ENCODE measurements around the gene LTBR. TPM values are rescaled to one million over a fixed set of nuclear protein-coding genes. Genes with fewer than 3 reads are reported as not detected.

LTBR gene
- total RNA-seq, 1 experiment from 2014 or later: 61.5 TPM

DNA sequence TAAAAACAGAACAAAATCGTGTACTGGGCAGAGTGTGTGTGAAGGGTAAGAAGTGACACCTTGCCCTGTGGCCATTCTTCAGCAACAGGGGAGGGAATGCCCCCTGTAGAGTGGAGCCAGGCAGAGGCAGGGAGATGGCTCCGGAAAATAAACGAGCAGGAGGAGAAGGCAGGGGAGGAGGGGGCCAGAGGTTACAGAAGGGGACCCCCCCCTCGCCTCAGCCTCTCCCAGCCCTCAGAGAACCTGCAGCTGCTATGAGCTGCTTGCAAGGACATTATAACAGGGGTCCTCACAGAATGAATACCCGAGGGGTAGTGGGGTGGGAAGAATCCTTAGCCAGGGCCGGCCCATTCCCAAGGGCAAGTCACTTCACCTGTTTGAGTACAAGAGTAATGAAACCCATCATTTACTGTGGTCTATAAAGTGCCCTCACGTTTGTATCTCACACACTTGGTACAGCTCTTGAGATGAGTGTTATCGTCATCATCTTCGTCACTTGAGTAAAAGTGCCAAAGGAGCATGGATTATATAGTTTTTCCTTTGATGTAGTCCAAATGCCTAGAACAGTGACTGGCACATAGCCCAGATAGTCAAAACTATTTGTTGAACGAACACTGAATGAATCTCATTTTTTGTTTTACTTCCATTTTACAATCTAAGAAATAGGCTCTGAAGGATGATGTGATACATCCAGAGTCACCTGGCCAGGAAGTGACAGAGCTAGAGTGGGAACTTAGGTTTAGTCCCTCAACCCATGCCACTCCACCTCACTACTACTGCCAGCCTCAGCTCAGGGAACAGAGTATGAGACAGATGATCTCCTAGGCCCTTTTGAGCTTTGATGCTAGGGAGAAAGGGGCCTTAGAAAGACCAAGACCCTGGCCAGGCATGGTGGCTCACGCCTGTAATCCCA is 23.1 kb upstream of the LTBR start:
- Histone ChIP-seq H3K9me3 (no peaks in the 10 kb centered on the region), H3K36me3 (no peaks in the 10 kb centered on the region), H3K27me3 (no peaks in the 10 kb centered on the region), H3K4me3 (no peak overlapping the region)
- no peak for DNase-seq

- Histone ChIP-seq H3K27me3 (no peaks in the 10 kb centered on the region), H3K36me3 (no peaks in the 10 kb centered on the region), H3K4me3 (no peak overlapping the region), H3K9me3 (no peaks in the 10 kb centered on the region)
- DNase-seq: peak; percentile 97
These were observed 22.1 kb upstream of the LTBR start for GRCh38 chr12:6361834-6362233.

GRCh38 chr12:6362403-6362802 is 21.6 kb upstream of the LTBR start:
- Histone ChIP-seq H3K9me3 (no peaks in the 10 kb centered on the region), H3K4me3 (no peak overlapping the region), H3K36me3 (no peaks in the 10 kb centered on the region), H3K27me3 (no peaks in the 10 kb centered on the region)
- DNase-seq: no peak

DNA sequence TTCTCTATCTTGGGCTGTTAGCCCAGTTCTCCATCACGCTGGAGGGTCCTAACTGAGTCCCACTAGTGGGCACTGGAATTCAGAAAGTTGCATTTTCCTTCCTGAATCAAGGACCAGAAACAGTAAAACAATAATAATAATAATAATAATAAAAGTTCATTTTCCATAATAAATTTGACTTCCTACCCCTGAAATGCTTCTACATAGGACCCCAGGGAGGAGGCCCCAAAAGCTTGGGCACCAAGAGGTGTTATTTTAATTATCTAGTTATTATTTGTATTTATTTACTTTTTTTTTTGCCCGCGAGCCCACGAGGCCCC is 21.0 kb upstream of the LTBR start:
- no peak for DNase-seq
- H3K27me3 ChIP-seq: no peaks in the 10 kb centered on the region
- H3K9me3 ChIP-seq: no peaks in the 10 kb centered on the region
- H3K4me3 ChIP-seq: no peak overlapping the region
- no peaks in the 10 kb centered on the region for H3K36me3 ChIP-seq

DNA sequence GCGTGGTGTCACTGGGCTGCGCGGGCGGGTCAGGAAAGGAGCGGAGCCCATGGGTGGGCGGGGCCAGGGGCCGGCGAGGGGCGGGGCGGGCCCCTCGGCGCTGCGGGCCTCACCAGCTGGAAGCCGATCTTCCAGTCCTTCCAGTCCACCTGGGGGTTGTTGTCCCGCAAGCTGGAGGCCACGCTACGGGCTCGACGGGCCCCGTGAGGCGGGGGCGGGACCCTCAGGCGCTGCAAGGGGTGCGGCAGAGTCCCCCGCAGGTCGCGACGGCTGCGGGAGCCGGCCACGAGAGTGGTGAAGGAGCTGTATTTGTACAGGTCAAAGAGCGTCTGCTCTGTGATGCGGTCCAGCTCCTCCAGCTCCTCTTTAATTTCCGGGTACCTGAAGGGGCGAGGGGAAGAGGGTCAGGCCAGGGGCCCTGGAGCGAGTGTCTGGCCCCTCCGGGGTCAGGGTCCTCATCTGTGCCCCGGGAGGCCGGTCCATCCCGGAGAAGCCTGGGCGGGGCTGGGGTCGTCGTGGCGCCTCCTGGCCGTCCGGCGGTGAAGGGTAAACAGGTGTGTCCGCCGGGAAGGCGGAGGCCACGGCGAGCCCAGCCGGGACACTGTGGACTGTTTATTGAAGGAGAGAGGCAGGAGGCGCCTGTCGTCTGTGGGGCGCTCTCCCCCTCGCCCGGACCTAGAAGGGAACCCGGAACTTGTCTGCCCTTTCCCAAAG is 20.5 kb upstream of the LTBR start:
- no peaks in the 10 kb centered on the region for H3K27me3 ChIP-seq
- DNase-seq: peak; percentile 52
- H3K4me3 ChIP-seq: no peak overlapping the region
- H3K9me3 ChIP-seq: no peaks in the 10 kb centered on the region
- no peaks in the 10 kb centered on the region for H3K36me3 ChIP-seq

DNA sequence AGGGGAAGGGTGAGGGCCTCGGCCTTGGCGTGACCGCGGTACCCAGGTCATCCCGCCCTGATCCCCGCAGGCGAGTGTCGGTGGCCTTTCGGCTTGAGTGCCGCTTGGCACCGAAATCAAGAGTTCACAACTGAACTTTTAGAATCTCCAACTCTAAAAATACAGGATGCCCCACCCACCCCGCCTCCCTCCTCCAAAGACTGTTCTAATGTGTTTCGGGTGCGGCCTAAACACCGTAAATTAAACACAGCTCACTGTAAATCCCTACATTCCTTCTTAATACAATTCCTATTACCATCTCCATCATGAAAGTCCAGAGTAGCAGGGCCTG is 20.0 kb upstream of the LTBR start:
- H3K4me3 ChIP-seq: no peak overlapping the region
- H3K27me3 ChIP-seq: no peaks in the 10 kb centered on the region
- no peaks in the 10 kb centered on the region for H3K36me3 ChIP-seq
- no peak for DNase-seq
- no peaks in the 10 kb centered on the region for H3K9me3 ChIP-seq

DNA sequence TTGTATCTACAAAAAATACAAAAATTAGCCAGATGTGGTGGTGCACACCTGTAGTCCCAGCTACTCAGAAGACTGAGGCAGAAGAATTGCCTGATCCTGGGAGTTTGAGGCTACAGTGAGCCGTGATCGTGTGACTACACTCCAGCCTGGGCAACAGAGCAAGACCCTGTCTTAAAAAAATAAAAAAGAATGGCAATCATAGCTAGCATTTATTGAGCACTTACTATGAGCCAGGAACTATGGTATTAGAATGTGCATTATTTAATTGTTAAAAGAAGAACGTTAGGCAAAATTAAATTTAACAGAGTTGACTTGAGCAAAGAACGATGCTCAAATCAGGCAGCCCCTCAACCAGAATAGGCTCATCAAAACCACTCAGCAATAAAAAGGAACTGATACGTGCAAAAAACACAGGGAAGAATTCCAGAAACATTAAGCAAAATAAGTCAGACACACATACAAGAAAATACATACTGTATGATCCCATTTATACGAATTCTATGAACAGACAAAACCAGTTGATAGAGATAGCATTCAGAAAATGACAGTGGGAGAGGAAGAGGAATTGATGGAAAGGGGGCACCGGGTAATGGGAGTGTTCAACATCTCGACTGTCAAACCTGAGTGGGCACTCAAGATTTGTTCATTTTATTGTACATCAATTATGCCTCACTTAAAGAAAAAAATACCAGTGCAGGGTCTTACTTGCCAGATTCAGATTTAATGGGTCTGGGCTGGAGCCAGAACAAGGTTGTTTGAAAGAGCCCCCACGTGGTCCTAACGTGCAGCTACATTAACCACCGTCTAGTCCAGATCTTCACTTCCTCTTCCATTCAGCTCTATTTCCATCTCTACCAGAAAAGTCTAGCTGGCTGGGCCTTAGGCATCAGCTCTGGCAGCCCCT is 16.6 kb upstream of the LTBR start:
- Histone ChIP-seq H3K36me3 (no peaks in the 10 kb centered on the region), H3K9me3 (no peaks in the 10 kb centered on the region), H3K4me3 (no peak overlapping the region), H3K27me3 (no peaks in the 10 kb centered on the region)
- DNase-seq: no peak

GRCh38 chr12:6367969-6368892 is 15.7 kb upstream of the LTBR start:
- no peaks in the 10 kb centered on the region for H3K27me3 ChIP-seq
- H3K4me3 ChIP-seq: no peak overlapping the region
- DNase-seq: no peak
- no peaks in the 10 kb centered on the region for H3K9me3 ChIP-seq
- no peaks in the 10 kb centered on the region for H3K36me3 ChIP-seq

GRCh38 chr12:6368906-6369525 is 14.9 kb upstream of the LTBR start:
- H3K4me3 ChIP-seq: no peak overlapping the region

GRCh38 chr12:6369916-6370575 is 13.9 kb upstream of the LTBR start:
- Histone ChIP-seq H3K9me3 (no peaks in the 10 kb centered on the region), H3K36me3 (no peaks in the 10 kb centered on the region), H3K4me3 (no peak overlapping the region), H3K27me3 (no peaks in the 10 kb centered on the region)
- DNase-seq: peak; percentile 62

More at GRCh38 chr12:6368906-6369525, 14.9 kb upstream of the LTBR start:
- H3K27me3 ChIP-seq: no peaks in the 10 kb centered on the region
- H3K36me3 ChIP-seq: no peaks in the 10 kb centered on the region
- H3K9me3 ChIP-seq: no peaks in the 10 kb centered on the region
- no peak for DNase-seq

DNA sequence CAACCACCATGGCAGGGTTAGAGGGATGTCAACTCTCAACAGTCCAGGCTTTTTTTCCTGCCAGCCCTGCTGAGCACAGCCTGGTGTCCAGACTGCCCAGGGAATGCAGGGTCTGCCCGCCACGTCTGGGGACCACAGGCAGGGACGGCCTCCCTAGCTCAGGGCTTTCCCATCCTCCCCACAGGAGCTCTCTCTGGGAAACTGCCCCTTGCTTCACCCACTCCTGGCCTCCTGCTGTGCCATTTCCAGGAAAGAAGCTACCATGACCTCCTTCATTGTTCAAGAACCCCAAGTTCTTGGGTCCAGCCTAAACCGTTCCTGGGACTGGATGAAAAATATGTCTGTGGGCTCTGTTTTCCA is 13.4 kb upstream of the LTBR start:
- Histone ChIP-seq H3K4me3 (no peak overlapping the region), H3K27me3 (no peaks in the 10 kb centered on the region), H3K36me3 (no peaks in the 10 kb centered on the region), H3K9me3 (no peaks in the 10 kb centered on the region)
- DNase-seq: no peak

- H3K4me3 ChIP-seq: no peak overlapping the region
- no peaks in the 10 kb centered on the region for H3K9me3 ChIP-seq
- peak; percentile 49 for DNase-seq
- no peaks in the 10 kb centered on the region for H3K27me3 ChIP-seq
- H3K36me3 ChIP-seq: no peaks in the 10 kb centered on the region
These were observed 12.8 kb upstream of the LTBR start for GRCh38 chr12:6370994-6371754.

DNA sequence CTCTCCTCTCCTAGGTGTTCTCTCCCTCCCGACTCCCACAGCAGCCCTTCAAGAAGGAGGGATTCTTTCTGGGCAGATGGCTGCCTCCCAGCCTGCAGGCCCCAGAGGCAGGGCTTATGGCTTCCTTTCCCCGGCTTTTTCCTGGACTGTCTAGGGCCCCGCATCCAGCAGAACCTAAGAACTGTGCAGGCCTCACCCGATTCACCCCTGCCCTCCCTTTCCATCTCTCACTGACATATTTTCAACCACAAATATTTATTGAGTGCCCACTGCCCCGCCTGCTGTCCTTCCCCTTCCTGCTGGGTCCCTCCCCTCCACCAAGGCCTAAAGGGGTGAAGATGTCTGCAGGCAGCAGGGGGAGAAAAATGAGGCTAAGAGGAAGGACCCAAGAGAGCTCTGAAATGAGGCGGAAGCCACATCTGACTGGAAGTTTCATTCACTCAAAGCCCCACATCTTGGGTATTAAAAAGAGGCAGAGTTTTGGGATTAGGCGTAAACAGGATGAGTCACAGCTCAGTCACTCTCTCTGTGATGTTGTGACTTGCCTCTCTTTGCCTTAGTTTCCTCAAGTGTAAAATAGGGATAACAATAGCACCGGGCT is 11.5 kb upstream of the LTBR start:
- H3K4me3 ChIP-seq: no peak overlapping the region
- no peaks in the 10 kb centered on the region for H3K27me3 ChIP-seq
- H3K36me3 ChIP-seq: no peaks in the 10 kb centered on the region
- DNase-seq: peak; percentile 83
- no peaks in the 10 kb centered on the region for H3K9me3 ChIP-seq

- Histone ChIP-seq H3K4me3 (no peak overlapping the region), H3K27me3 (no peaks in the 10 kb centered on the region), H3K9me3 (no peaks in the 10 kb centered on the region), H3K36me3 (no peaks in the 10 kb centered on the region)
- DNase-seq: no peak
These were observed 10.8 kb upstream of the LTBR start for GRCh38 chr12:6373022-6373787.

Measured in MG63 (cell line).